PFSK-1 (cell line): ENCODE data around the gene MAST2.

ENCODE experiments used
- FOXP2 ChIP-seq: optimal IDR thresholded peaks from 2 replicates; pipeline ENCODE3; 2011; ENCODE audit warnings: borderline replicate concordance, control low read depth, inconsistent platforms; ENCODE audit not compliant: insufficient read depth; ENCODE audit errors: extremely low read length, extremely low read depth
- POLR2AphosphoS5 ChIP-seq: IDR thresholded peaks from 2 replicates; pipeline ENCODE4 v1.6.1; 2012; ENCODE audit warnings: low read depth, mild to moderate bottlenecking, control low read depth, low read length, moderate library complexity
- SIN3A ChIP-seq: IDR thresholded peaks from 2 replicates; pipeline ENCODE4 v1.6.1; 2012; ENCODE audit warnings: mild to moderate bottlenecking, low read length, moderate library complexity, borderline replicate concordance; ENCODE audit not compliant: insufficient read depth
- TAF1 ChIP-seq: IDR thresholded peaks from 2 replicates; pipeline ENCODE4 v1.6.1; 2012; ENCODE audit warnings: low read length, control low read depth, borderline replicate concordance; ENCODE audit not compliant: insufficient read depth
- TF ChIP-seq, protein P1 (sequence below), 2 experiments: IDR thresholded peaks; 2 replicates each; pipeline versions ENCODE4 v1.6.1 to v1.8.0; 2011 to 2012; ENCODE audit warnings: low read depth in 2 of 2, low read length in 2 of 2, control low read depth in 1 of 2, inconsistent platforms in 1 of 2, mild to moderate bottlenecking in 1 of 2, moderate library complexity in 1 of 2; ENCODE audit not compliant: insufficient read depth in 1 of 2

MAST2 gene

DNA sequence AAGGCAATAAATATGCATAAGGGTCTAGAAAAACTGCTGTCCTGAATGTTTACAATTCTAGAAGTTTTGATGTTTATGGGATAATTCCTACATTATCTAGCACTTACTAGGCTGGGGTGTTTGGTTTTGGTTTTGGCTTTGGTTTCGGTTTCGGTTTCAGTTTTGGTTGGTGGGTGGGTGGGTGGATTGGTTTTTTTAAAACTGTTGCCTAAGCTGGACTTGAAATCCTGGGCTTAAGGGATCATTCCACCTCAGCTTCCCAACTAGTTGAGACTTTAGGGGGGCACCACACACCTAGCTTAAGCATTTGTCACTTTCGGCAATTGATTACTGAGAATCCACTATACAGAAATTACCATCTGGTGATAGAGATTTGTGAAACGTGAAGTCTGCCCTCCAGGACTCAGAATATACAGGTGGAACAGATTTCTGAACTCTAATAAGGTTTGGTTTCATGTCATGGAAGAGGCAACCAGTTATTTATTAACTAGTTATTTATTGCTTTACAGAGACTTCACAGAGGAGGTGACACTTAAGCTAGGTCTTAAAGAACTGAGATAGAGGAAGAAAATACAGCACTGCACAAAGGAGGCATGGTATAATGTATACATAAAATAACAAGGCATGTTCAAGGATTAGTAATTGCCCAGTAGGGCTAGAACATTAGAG lies 259.4 kb downstream of the MAST2 start:
- TF ChIP-seq, protein P1, sequence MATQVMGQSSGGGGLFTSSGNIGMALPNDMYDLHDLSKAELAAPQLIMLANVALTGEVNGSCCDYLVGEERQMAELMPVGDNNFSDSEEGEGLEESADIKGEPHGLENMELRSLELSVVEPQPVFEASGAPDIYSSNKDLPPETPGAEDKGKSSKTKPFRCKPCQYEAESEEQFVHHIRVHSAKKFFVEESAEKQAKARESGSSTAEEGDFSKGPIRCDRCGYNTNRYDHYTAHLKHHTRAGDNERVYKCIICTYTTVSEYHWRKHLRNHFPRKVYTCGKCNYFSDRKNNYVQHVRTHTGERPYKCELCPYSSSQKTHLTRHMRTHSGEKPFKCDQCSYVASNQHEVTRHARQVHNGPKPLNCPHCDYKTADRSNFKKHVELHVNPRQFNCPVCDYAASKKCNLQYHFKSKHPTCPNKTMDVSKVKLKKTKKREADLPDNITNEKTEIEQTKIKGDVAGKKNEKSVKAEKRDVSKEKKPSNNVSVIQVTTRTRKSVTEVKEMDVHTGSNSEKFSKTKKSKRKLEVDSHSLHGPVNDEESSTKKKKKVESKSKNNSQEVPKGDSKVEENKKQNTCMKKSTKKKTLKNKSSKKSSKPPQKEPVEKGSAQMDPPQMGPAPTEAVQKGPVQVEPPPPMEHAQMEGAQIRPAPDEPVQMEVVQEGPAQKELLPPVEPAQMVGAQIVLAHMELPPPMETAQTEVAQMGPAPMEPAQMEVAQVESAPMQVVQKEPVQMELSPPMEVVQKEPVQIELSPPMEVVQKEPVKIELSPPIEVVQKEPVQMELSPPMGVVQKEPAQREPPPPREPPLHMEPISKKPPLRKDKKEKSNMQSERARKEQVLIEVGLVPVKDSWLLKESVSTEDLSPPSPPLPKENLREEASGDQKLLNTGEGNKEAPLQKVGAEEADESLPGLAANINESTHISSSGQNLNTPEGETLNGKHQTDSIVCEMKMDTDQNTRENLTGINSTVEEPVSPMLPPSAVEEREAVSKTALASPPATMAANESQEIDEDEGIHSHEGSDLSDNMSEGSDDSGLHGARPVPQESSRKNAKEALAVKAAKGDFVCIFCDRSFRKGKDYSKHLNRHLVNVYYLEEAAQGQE (IDR thresholded peaks at IDR 0.05; ENCODE audit: insufficient read depth in 1 of 2, low read depth in 2 of 2, low read length in 2 of 2): no peak
- TF ChIP-seq TAF1 (no peak), SIN3A (no peak), FOXP2 (no peak)

DNA sequence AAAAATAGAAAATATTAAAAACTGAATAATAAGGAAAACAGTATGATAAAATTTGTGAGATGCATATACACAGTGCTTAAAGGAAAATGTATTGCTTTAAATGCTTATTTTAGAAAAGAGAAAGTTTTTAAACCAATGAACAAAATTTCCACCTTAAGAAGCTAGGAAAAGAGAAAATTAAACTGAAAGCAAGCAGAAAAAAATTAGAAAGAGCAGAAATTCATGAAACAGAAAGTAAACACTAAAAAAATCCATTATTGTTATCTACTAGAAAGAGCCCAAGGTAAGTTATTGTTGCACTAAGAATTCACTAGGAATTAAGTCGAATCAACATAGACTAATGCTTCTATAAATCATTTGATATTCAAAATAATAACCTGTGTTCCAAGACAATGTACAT lies 261.3 kb downstream of the MAST2 start:
- TF ChIP-seq TAF1 (no peak), POLR2AphosphoS5 (no peak), FOXP2 (no peak), SIN3A (no peak)
- TF ChIP-seq, protein P1 (IDR thresholded peaks at IDR 0.05; ENCODE audit: insufficient read depth in 1 of 2, low read depth in 2 of 2, low read length in 2 of 2): no peak

DNA sequence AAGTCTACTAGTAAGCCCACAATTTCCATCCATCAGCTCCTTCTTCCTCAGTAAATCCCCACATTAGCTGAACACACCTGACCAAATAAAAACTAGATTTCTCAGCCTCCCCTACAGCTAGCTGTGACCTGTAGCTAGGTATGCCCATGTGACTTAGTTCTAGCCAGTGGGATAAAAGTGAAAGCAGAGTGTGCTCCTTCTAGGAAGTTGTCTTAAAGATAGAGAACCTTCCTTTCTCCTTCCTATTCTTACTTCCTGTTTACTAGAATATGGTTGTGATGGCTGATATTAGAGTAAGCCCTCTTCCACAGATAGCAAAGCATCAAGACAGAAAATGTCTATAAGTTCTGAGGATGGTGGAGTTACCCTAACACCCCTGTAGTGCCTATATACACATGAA lies 262.0 kb downstream of the MAST2 start:
- TF ChIP-seq POLR2AphosphoS5 (no peak), TAF1 (no peak), SIN3A (no peak), FOXP2 (no peak)
- TF ChIP-seq, protein P1 (IDR thresholded peaks at IDR 0.05; ENCODE audit: insufficient read depth in 1 of 2, low read depth in 2 of 2, low read length in 2 of 2): no peak

DNA sequence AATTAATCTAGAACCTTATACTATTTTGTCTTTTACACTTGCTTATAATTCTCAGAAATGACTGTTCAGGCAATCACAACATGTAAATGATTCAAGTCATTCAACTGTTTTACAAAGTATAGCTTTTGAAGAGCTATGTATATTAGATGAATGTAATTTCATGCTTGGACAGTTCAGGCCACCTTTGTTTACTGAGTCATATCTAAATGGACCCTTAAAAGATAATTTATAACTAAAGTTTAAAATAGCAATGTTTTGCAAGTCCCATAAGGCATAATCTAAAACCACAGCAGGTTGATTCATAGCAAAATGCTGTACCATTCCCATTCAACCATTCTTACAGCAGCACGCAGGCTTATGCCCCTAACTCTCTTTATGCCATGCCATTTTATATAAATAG lies 264.2 kb downstream of the MAST2 start:
- TF ChIP-seq TAF1 (no peak), SIN3A (no peak), FOXP2 (no peak), POLR2AphosphoS5 (no peak)
- TF ChIP-seq, protein P1 (IDR thresholded peaks at IDR 0.05; ENCODE audit: insufficient read depth in 1 of 2, low read depth in 2 of 2, low read length in 2 of 2): no peak

DNA sequence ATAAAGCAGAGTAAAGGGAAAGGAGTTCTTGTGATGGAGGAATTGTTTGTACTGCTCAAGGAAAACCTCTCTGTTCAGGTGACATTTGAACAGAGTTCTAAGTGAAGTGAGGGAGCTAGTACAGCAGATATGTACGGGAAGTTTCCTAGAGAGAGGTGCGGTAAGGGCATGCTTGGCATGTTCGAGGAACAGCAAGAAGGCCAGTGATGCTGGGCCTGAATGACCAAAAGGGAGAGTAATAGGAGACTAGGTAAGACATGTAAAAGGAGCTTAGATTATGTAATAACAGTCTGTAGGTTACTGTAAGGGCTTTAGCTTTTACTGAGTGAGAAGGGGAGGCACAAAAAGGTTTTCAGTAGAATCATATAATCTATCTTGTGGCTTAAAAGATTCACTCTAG lies 265.1 kb downstream of the MAST2 start:
- no peak for TF ChIP-seq TAF1
- no peak for TF ChIP-seq SIN3A
- no peak for TF ChIP-seq POLR2AphosphoS5
- TF ChIP-seq, protein P1 (IDR thresholded peaks at IDR 0.05; ENCODE audit: insufficient read depth in 1 of 2, low read depth in 2 of 2, low read length in 2 of 2): no peak
- no peak for TF ChIP-seq FOXP2
